ENCODE data around the gene TPGS2. TPM values are rescaled to one million over a fixed set of nuclear protein-coding genes. Genes with fewer than 3 reads are reported as not detected.

The TPGS2 gene
- total RNA-seq, 1 donor from 2014 or later = 57.6 TPM

DNA sequence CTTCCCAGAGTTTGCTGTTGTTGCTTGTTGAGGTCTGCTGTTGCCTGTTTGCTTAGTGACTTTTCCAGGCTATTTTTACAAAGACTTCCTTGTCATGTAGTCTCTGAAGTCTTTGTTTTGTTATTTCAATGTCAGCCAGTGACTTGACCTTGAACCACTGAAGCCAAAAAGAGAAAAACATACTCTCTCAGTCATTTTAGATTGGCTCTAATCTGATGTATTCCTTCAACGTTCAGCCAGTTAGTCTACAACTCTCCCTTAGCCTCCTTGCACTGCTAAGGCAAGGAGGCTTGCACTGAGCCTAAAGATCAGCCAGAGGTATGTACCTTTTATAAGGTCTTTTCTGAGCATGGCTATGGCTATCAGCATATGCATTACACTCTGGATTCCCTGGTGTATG lies 28.0 kb upstream of the TPGS2 start:
- Histone ChIP-seq H3K4me3 (no peak overlapping the region), H3K27me3 (no peaks in the 10 kb centered on the region), H3K36me3 (no peaks in the 10 kb centered on the region), H3K9me3 (no peaks in the 10 kb centered on the region), H3K4me1 (no peaks in the 10 kb centered on the region), H3K27ac (no peak overlapping the region)
- DNase-seq (no peak), ATAC-seq (no peak)
- intact Hi-C loops (cut with DNase I) = no loop called here
- TF ChIP-seq, protein P1, sequence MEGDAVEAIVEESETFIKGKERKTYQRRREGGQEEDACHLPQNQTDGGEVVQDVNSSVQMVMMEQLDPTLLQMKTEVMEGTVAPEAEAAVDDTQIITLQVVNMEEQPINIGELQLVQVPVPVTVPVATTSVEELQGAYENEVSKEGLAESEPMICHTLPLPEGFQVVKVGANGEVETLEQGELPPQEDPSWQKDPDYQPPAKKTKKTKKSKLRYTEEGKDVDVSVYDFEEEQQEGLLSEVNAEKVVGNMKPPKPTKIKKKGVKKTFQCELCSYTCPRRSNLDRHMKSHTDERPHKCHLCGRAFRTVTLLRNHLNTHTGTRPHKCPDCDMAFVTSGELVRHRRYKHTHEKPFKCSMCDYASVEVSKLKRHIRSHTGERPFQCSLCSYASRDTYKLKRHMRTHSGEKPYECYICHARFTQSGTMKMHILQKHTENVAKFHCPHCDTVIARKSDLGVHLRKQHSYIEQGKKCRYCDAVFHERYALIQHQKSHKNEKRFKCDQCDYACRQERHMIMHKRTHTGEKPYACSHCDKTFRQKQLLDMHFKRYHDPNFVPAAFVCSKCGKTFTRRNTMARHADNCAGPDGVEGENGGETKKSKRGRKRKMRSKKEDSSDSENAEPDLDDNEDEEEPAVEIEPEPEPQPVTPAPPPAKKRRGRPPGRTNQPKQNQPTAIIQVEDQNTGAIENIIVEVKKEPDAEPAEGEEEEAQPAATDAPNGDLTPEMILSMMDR (IDR thresholded peaks at IDR 0.05) = no peak

DNA sequence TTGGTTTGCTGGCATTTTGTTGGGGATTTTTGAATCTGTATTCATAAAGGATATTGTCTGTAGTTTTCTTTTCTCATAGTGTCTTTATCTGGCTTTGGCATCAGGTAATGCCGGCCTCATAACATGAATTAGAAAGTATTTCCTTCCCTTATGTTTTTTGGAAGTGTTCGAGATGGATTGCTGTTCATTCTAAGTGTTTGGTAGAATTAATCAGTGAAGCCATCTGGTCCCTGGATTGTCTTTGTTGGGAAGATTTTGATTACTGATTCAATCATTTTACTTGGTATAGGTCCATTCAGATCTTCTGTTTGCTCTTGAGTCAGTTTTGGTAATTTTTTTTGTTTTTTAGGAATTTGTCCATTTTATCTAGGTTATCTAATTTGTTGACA lies 22.4 kb upstream of the TPGS2 start:
- no peaks in the 10 kb centered on the region for H3K4me1 ChIP-seq
- DNase-seq (no peak), ATAC-seq (no peak)
- no peaks in the 10 kb centered on the region for H3K9me3 ChIP-seq
- no peaks in the 10 kb centered on the region for H3K27me3 ChIP-seq
- H3K36me3 ChIP-seq = no peaks in the 10 kb centered on the region
- H3K27ac ChIP-seq = no peak overlapping the region
- TF ChIP-seq, protein P1 (IDR thresholded peaks at IDR 0.05) = no peak
- H3K4me3 ChIP-seq = no peak overlapping the region
- intact Hi-C loops (cut with DNase I) = no loop called here

DNA sequence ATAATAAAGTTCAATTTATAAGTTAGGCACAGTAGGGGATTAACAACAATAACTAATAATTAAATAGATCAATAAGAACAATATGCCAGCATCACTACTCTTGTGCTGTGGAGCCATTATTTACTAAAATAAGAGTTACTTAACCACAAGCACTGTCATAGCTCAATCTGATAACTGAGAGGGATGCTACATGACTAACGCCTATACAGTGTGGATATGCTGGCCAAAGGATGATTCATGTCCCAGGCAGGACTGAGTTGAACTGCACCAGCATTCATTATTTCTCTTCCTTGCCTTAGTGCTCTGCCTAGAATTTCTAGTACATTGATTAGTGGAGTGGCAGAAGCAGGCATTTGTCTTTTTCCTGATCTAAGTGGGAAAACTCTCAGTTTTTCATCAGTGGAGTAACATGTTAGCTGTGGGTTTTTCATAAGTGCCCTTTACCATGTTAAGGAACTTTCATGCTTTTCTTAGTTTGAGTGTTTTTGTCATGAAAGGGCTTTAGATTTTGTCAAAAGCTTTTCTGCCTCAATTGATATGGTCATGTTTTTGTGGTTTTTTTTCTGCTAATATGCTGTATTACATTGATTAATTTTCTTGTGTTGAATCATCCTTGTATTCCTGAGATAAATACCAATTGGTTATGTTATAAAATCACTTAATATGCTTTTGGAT lies 21.9 kb upstream of the TPGS2 start:
- intact Hi-C loops (cut with DNase I) = no loop called here

DNA sequence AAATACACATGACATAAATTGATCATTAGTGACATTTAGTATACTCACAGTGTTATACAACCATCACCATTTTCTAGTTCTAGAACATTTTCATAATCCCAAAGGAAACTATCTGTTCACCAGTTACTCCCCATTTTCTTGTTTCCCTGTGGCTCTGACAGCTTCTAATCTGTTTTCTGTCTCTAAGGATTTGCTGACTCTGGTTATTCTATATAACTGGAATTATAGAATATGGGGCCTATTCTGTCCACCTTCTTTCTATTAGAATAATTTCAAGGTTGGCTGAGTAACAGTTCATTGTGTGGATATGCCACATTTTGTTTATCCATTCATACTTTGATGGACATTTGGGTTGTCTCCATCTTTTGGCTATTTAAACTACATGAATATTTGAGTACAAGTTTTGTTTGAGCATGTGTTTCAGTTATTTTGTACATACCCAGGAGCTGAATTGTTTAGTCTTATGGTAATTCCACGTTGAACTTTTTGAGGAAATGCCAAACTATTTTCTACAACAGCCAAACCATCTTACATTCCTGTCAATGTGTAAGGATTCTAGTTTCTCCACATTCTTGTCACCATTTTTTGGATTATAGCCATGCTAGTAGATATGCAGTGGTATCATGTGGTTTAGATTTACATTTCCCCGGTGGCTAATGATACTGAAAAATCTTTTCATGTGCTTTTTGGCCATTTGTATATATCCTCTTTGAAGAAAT lies 20.6 kb upstream of the TPGS2 start:
- no peak for ATAC-seq
- intact Hi-C loops (cut with DNase I) = no loop called here
- H3K4me3 ChIP-seq = no peak overlapping the region

More for the DNA sequence above, 21.9 kb upstream of the TPGS2 start:
- ATAC-seq (no peak), DNase-seq (no peak)
- TF ChIP-seq, protein P1 (IDR thresholded peaks at IDR 0.05) = no peak
- H3K36me3 ChIP-seq = no peaks in the 10 kb centered on the region
- no peaks in the 10 kb centered on the region for H3K27me3 ChIP-seq
- no peak overlapping the region for H3K27ac ChIP-seq
- H3K9me3 ChIP-seq = no peaks in the 10 kb centered on the region
- no peak overlapping the region for H3K4me3 ChIP-seq
- H3K4me1 ChIP-seq = no peaks in the 10 kb centered on the region

DNA sequence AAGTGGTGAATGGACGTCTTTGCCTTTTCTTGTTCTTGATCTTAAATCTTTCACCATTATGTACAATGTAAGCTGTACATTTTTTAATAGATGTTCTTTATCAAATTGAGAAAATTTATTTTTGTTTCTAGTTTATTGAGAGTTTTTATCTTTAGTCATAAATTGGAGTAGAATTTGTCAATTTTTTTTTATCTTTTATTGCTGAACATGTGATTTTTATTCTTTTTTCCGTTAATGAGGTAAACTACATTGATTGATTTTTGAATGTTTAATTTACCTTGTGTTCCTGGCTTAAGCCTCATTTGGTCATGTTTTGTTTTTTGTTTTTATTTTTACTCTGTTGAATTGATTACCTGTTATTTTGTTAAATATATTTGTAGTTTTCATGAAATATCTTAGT lies 19.8 kb upstream of the TPGS2 start:
- intact Hi-C loops (cut with DNase I) = no loop called here
- Histone ChIP-seq H3K4me3 (no peak overlapping the region), H3K4me1 (no peaks in the 10 kb centered on the region)

More for the DNA sequence above, 20.6 kb upstream of the TPGS2 start:
- H3K4me1 ChIP-seq = no peaks in the 10 kb centered on the region
- H3K9me3 ChIP-seq = no peaks in the 10 kb centered on the region
- H3K27ac ChIP-seq = no peak overlapping the region
- DNase-seq = no peak
- H3K36me3 ChIP-seq = no peaks in the 10 kb centered on the region
- TF ChIP-seq, protein P1 (IDR thresholded peaks at IDR 0.05) = no peak
- no peaks in the 10 kb centered on the region for H3K27me3 ChIP-seq

More for the DNA sequence above, 19.8 kb upstream of the TPGS2 start:
- Histone ChIP-seq H3K36me3 (no peaks in the 10 kb centered on the region), H3K9me3 (no peaks in the 10 kb centered on the region), H3K27ac (no peak overlapping the region), H3K27me3 (no peaks in the 10 kb centered on the region)
- ATAC-seq (no peak), DNase-seq (no peak)
- TF ChIP-seq, protein P1 (IDR thresholded peaks at IDR 0.05) = no peak

Measured in upper lobe of right lung (tissue), 1 donor.